HG03103 (cell line): Measurements from ENCODE around the gene OTUD4.
"Not testable (repeated sequence)": the region's sequence is repeated elsewhere in the genome, so short reads cannot be mapped to it uniquely, and the experiment has no call there.

Experiments used
- ATAC-seq: cut with Tn5 transposase; IDR thresholded peaks from one replicate; pipeline ENCODE4 v1.9.1; 2021; ENCODE audit warnings: low read depth; ENCODE audit not compliant: unreplicated experiment

The OTUD4 gene

GRCh38 chr4:145180298-145181090 is at the start of gene OTUD4:
TSS of gene OTUD4 (minus strand) at chr4:145180589. CDS start at chr4:145179973, 616 bp downstream.
- ATAC-seq, result peak; percentile 73

- not testable (repeated sequence) for ATAC-seq
Observed at GRCh38 chr4:145223228-145223627, 42.8 kb upstream of the OTUD4 start.

GRCh38 chr4:145221529-145221928 is 41.1 kb upstream of the OTUD4 start:
- not testable (repeated sequence) for ATAC-seq

- no peak for ATAC-seq
Observed at GRCh38 chr4:145219090-145219489, 38.7 kb upstream of the OTUD4 start.

GRCh38 chr4:145218251-145218650 is 37.9 kb upstream of the OTUD4 start:
- ATAC-seq, result peak; percentile 96

GRCh38 chr4:145217349-145217748 is 37.0 kb upstream of the OTUD4 start:
- ATAC-seq, result no peak

- ATAC-seq, result no peak
Observed at GRCh38 chr4:145216535-145216934, 36.1 kb upstream of the OTUD4 start.

GRCh38 chr4:145213245-145213644 is 32.9 kb upstream of the OTUD4 start:
- no peak for ATAC-seq

- no peak for ATAC-seq
Observed at GRCh38 chr4:145207934-145208333, 27.5 kb upstream of the OTUD4 start.

- ATAC-seq, result no peak
Observed at GRCh38 chr4:145203410-145203809, 23.0 kb upstream of the OTUD4 start.

- no peak for ATAC-seq
Observed at GRCh38 chr4:145200366-145200765, 20.0 kb upstream of the OTUD4 start.

GRCh38 chr4:145199051-145199716 is 18.8 kb upstream of the OTUD4 start:
- ATAC-seq, result no peak

GRCh38 chr4:145196747-145197146 is 16.4 kb upstream of the OTUD4 start:
- ATAC-seq, result no peak

- ATAC-seq, result peak; percentile 95
Observed at GRCh38 chr4:145195167-145195952, 15.0 kb upstream of the OTUD4 start.

GRCh38 chr4:145189981-145190380 is 9.6 kb upstream of the OTUD4 start:
- no peak for ATAC-seq

GRCh38 chr4:145186729-145187128 is 6.3 kb upstream of the OTUD4 start:
- peak; percentile 93 for ATAC-seq

- no peak for ATAC-seq
Observed at GRCh38 chr4:145183581-145183980, 3.2 kb upstream of the OTUD4 start.

GRCh38 chr4:145183023-145183422 is 2.6 kb upstream of the OTUD4 start:
- ATAC-seq, result no peak

GRCh38 chr4:145182222-145182621 is 1.8 kb upstream of the OTUD4 start:
- ATAC-seq, result no peak

- no peak for ATAC-seq
Observed at GRCh38 chr4:145181091-145181501, 707 bp upstream of the OTUD4 start.

GRCh38 chr4:145179861-145180297 is 510 bp downstream of the OTUD4 start:
- peak; percentile 14 for ATAC-seq
